ENCODE measurements around the gene HSPA1L.

Gene HSPA1L

GRCh38 chr6:31831350-31832215, 16.5 kb upstream of the HSPA1L start:
- POLR2A ChIA-PET, result interaction anchor here (0.6 to 3.3 kb wide), 4 partner anchors 41 to 363 kb away, joined by 4 to 12 read pairs (median 6); partner anchors contain the start of genes DDAH2 and MPIG6B
- WGBS (ENCODE audit: insufficient coverage), result 89% methylated on average over 9 of the region's 15 CpGs
- CTCF ChIA-PET, result interaction anchor here (0.7 to 2.9 kb wide), 23 partner anchors 12 to 283 kb away, joined by 3 to 13 read pairs (median 4); partner anchors contain the start of genes ABHD16A, CLIC1, DDAH2 and VARS1
- H3K27me3 ChIP-seq (replicated peaks in 2 of 5; ENCODE audit: control insufficient read depth in 4 of 5, insufficient read depth in 5 of 5, low read length in 4 of 5), result no peaks in the 10 kb centered on the region
- H3K27ac ChIP-seq (ENCODE audit: insufficient read depth in 1 of 2, low read depth in 1 of 2, low read length in 2 of 2, poor library complexity in 1 of 2, severe bottlenecking in 2 of 2), result peak overlapping the region in 1 of 2 experiments; percentile 89
- peak in 1 of 3 donors; percentile 36 for DNase-seq
- H3K9me3 ChIP-seq (ENCODE audit: control extremely low read depth in 1 of 5, control insufficient read depth in 4 of 5, insufficient read depth in 2 of 5, low read depth in 1 of 5, low read length in 4 of 5), result no peaks in the 10 kb centered on the region
- peak overlapping the region in 5 of 7 experiments; percentile 68 to 85 (median 77) for H3K4me3 ChIP-seq (ENCODE audit: control insufficient read depth in 1 of 7, extremely low read depth in 1 of 7, insufficient read depth in 4 of 7, low read depth in 2 of 7, low read length in 6 of 7)
- peaks cover 0 to 7% (median 0%) of the 10 kb centered on the region in 4 experiments for H3K36me3 ChIP-seq (ENCODE audit: control insufficient read depth in 4 of 4, insufficient read depth in 4 of 4, low read length in 3 of 4)
- peaks cover 27 to 51% (median 41%) of the 10 kb centered on the region in 4 experiments for H3K4me1 ChIP-seq (ENCODE audit: control extremely low read depth in 1 of 4, control insufficient read depth in 4 of 4, insufficient read depth in 4 of 4, low read length in 3 of 4)

DNA sequence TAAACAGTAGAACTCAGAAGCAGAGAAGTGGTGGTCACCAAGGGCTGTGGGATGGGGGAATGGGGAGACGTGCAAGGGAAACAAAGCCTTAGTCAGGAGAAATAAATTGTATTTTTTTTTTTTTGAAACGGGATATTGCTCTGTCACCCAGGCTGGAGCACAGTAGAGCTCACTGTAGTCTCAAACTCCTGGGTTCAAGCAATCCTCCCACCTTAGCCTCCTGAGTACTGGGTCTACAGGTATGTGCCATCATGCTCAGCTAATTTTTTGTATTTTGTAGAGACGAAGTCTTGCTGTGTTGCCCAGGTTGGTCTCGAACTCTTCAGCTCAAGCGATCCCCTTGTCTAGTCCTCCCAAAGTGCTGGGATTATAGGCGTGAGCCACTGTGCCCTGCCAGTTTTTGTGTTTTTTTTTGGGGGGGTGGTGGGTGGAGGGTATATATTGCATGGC, 15.8 kb upstream of the HSPA1L start:
- CTCF ChIA-PET, result interaction anchor here (0.6 to 2.9 kb wide), 27 partner anchors 12 to 282 kb away, joined by 3 to 13 read pairs (median 4); partner anchors contain the start of genes ABHD16A, CLIC1, DDAH2 and VARS1
- Histone ChIP-seq H3K9me3 (ENCODE audit: control extremely low read depth in 1 of 5, control insufficient read depth in 4 of 5, insufficient read depth in 2 of 5, low read depth in 1 of 5, low read length in 4 of 5) (no peaks in the 10 kb centered on the region), H3K27ac (ENCODE audit: insufficient read depth in 1 of 2, low read depth in 1 of 2, low read length in 2 of 2, poor library complexity in 1 of 2, severe bottlenecking in 2 of 2) (peak overlapping the region; percentile 6 to 89), H3K27me3 (replicated peaks in 2 of 5; ENCODE audit: control insufficient read depth in 4 of 5, insufficient read depth in 5 of 5, low read length in 4 of 5) (no peaks in the 10 kb centered on the region), H3K4me1 (ENCODE audit: control extremely low read depth in 1 of 4, control insufficient read depth in 4 of 4, insufficient read depth in 4 of 4, low read length in 3 of 4) (peaks cover 28 to 50% (median 41%) of the 10 kb centered on the region in 4 experiments), H3K4me3 (ENCODE audit: control insufficient read depth in 1 of 7, extremely low read depth in 1 of 7, insufficient read depth in 4 of 7, low read depth in 2 of 7, low read length in 6 of 7) (peak overlapping the region in 6 of 7 experiments; percentile 68 to 86 (median 80)), H3K36me3 (ENCODE audit: control insufficient read depth in 4 of 4, insufficient read depth in 4 of 4, low read length in 3 of 4) (peaks cover 0 to 1% (median 0%) of the 10 kb centered on the region in 4 experiments)
- POLR2A ChIA-PET, result interaction anchor here (0.6 to 3.3 kb wide), 6 partner anchors 40 to 362 kb away, joined by 4 to 12 read pairs (median 6); partner anchors contain the start of genes DDAH2 and MPIG6B
- no peak for DNase-seq
- no CpG with 5 or more reads among the region's 6 CpGs for WGBS (ENCODE audit: insufficient coverage)

- Histone ChIP-seq H3K4me3 (ENCODE audit: control insufficient read depth in 1 of 7, extremely low read depth in 1 of 7, insufficient read depth in 4 of 7, low read depth in 2 of 7, low read length in 6 of 7) (peak overlapping the region; percentile 26 to 86 (median 77)), H3K4me1 (ENCODE audit: control extremely low read depth in 1 of 4, control insufficient read depth in 4 of 4, insufficient read depth in 4 of 4, low read length in 3 of 4) (peaks cover 28 to 57% (median 40%) of the 10 kb centered on the region in 4 experiments), H3K36me3 (ENCODE audit: control insufficient read depth in 4 of 4, insufficient read depth in 4 of 4, low read length in 3 of 4) (no peaks in the 10 kb centered on the region), H3K27ac (ENCODE audit: insufficient read depth in 1 of 2, low read depth in 1 of 2, low read length in 2 of 2, poor library complexity in 1 of 2, severe bottlenecking in 2 of 2) (peak overlapping the region; percentile 74 to 89), H3K9me3 (ENCODE audit: control extremely low read depth in 1 of 5, control insufficient read depth in 4 of 5, insufficient read depth in 2 of 5, low read depth in 1 of 5, low read length in 4 of 5) (no peaks in the 10 kb centered on the region), H3K27me3 (replicated peaks in 2 of 5; ENCODE audit: control insufficient read depth in 4 of 5, insufficient read depth in 5 of 5, low read length in 4 of 5) (no peaks in the 10 kb centered on the region)
- peak; percentile 61 to 80 (median 78) for DNase-seq
- POLR2A ChIA-PET, result interaction anchor here (1.0 to 3.3 kb wide), 5 partner anchors 92 to 127 kb away, joined by 3 to 12 read pairs (median 4); partner anchors contain the start of genes ABHD16A and DDAH2
- CTCF ChIA-PET, result interaction anchor here (1.0 to 2.1 kb wide), 17 partner anchors 11 to 281 kb away, joined by 3 to 11 read pairs (median 4); partner anchors contain the start of genes LSM2 and VARS1
- 4% methylated on average over 5 of the region's 15 CpGs for WGBS (ENCODE audit: insufficient coverage)
Observed at GRCh38 chr6:31829633-31830283, 14.7 kb upstream of the HSPA1L start.

DNA sequence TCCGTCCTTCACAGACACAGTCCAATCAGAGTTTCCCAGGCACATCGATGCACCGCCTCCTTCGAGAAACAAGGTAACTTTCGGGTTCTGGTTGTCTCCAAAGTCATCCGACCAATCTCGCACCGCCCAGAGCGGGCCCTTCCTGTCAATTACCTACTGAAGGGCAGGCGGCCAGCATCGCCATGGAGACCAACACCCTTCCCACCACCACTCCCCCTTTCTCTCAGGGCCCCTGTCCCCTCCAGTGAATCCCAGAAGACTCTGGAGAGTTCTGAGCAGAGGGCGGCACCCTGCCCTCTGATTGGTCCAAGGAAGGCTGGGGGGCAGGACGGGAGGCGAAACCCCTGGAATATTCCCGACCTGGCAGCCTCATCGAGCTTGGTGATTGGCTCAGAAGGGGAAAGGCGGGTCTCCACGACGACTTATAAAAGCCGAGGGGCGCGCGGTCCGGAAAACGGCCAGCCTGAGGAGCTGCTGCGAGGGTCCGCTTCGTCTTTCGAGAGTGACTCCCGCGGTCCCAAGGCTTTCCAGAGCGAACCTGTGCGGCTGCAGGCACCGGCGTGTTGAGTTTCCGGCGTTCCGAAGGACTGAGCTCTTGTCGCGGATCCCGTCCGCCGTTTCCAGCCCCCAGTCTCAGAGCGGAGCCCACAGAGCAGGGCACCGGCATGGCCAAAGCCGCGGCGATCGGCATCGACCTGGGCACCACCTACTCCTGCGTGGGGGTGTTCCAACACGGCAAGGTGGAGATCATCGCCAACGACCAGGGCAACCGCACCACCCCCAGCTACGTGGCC, 12.4 kb upstream of the HSPA1L start, which contains the start of gene HSPA1B:
Gene HSPA1B, plus strand, starts transcription at position 453 of the 794 bp plus-strand sequence. Its CDS starts 213 bp downstream, at position 666.
- no peaks in the 10 kb centered on the region for H3K36me3 ChIP-seq (ENCODE audit: control insufficient read depth in 4 of 4, insufficient read depth in 4 of 4, low read length in 3 of 4)
- no peaks in the 10 kb centered on the region for H3K27me3 ChIP-seq (replicated peaks in 2 of 5; ENCODE audit: control insufficient read depth in 4 of 5, insufficient read depth in 5 of 5, low read length in 4 of 5)
- peaks cover 19 to 58% (median 42%) of the 10 kb centered on the region in 4 experiments for H3K4me1 ChIP-seq (ENCODE audit: control extremely low read depth in 1 of 4, control insufficient read depth in 4 of 4, insufficient read depth in 4 of 4, low read length in 3 of 4)
- no peaks in the 10 kb centered on the region for H3K9me3 ChIP-seq (ENCODE audit: control extremely low read depth in 1 of 5, control insufficient read depth in 4 of 5, insufficient read depth in 2 of 5, low read depth in 1 of 5, low read length in 4 of 5)
- peak; percentile 100 for DNase-seq
- H3K27ac ChIP-seq (ENCODE audit: insufficient read depth in 1 of 2, low read depth in 1 of 2, low read length in 2 of 2, poor library complexity in 1 of 2, severe bottlenecking in 2 of 2), result peak within 1 kb of the TSS; percentile 88 to 96
- peak within 1 kb of the TSS; percentile 72 to 94 (median 83) for H3K4me3 ChIP-seq (ENCODE audit: control insufficient read depth in 1 of 7, extremely low read depth in 1 of 7, insufficient read depth in 4 of 7, low read depth in 2 of 7, low read length in 6 of 7)
- 0% methylated on average over 38 of the region's 56 CpGs for WGBS (ENCODE audit: insufficient coverage)
- ChIA-PET POLR2A (interaction anchor here (0.6 to 1.6 kb wide), 17 partner anchors 10 to 281 kb away, joined by 3 to 9 read pairs (median 5); partner anchors contain the start of genes ATP6V1G2, DDAH2, GPANK1 and HSPA1A), CTCF (interaction anchor here (0.7 to 2.2 kb wide), 8 partner anchors 13 to 276 kb away, joined by 3 to 10 read pairs (median 5); partner anchors contain the start of genes CLIC1, DDAH2 and LSM2)

DNA sequence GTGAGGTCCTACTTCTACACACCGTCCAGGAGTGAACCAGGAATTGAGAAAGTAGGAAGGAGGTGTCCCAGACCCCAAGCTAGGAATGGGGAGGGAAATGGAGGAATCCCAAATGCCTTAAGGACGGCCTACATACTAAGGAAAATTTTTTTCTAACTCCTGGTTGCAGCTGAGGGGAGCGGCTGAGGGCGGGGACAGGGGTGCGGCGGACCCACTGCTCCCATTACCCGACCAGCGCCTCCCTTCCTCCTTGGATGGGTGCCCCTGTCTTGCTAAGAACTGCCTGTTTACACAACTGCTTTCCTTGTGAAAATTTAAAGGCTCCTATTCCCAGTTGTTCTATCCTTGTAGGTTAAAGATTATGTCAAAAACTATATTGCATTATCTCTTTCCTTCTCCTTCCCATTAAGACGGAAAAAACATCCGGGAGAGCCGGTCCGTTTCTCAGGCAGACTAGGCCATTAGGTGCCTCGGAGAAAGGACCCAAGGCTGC, 11.8 kb upstream of the HSPA1L start:
- CTCF ChIA-PET, result interaction anchor here (0.8 to 2.2 kb wide), 10 partner anchors 12 to 276 kb away, joined by 3 to 10 read pairs (median 4); partner anchors contain the start of genes CLIC1, DDAH2, LSM2 and VARS1
- peak overlapping the region; percentile 6 to 94 (median 80) for H3K4me3 ChIP-seq (ENCODE audit: control insufficient read depth in 1 of 7, extremely low read depth in 1 of 7, insufficient read depth in 4 of 7, low read depth in 2 of 7, low read length in 6 of 7)
- WGBS (ENCODE audit: insufficient coverage), result 0% methylated on average over 7 of the region's 13 CpGs
- DNase-seq, result no peak
- H3K4me1 ChIP-seq (ENCODE audit: control extremely low read depth in 1 of 4, control insufficient read depth in 4 of 4, insufficient read depth in 4 of 4, low read length in 3 of 4), result peaks cover 19 to 62% (median 45%) of the 10 kb centered on the region in 4 experiments
- no peaks in the 10 kb centered on the region for H3K27me3 ChIP-seq (replicated peaks in 2 of 5; ENCODE audit: control insufficient read depth in 4 of 5, insufficient read depth in 5 of 5, low read length in 4 of 5)
- H3K36me3 ChIP-seq (ENCODE audit: control insufficient read depth in 4 of 4, insufficient read depth in 4 of 4, low read length in 3 of 4), result no peaks in the 10 kb centered on the region
- POLR2A ChIA-PET, result interaction anchor here (0.6 to 1.6 kb wide), 18 partner anchors 11 to 281 kb away, joined by 3 to 9 read pairs (median 5); partner anchors contain the start of genes ATP6V1G2, DDAH2, GPANK1 and HSPA1A
- H3K9me3 ChIP-seq (ENCODE audit: control extremely low read depth in 1 of 5, control insufficient read depth in 4 of 5, insufficient read depth in 2 of 5, low read depth in 1 of 5, low read length in 4 of 5), result no peaks in the 10 kb centered on the region
- peak overlapping the region; percentile 88 to 96 for H3K27ac ChIP-seq (ENCODE audit: insufficient read depth in 1 of 2, low read depth in 1 of 2, low read length in 2 of 2, poor library complexity in 1 of 2, severe bottlenecking in 2 of 2)
